Ovary (tissue), 3 donors: ENCODE measurements around the gene VDR.

Experiments used
- CTCF ChIP-seq, 3 donors: fragments of 450-650 bp in 2 of 3; fragments of 200-600 bp in 1 of 3; IDR thresholded peaks; one replicate each; pipeline versions ENCODE4 v1.5.1 to v1.8.0; 2016 to 2022; ENCODE audit warnings: antibody characterized with exemption in 3 of 3, mild to moderate bottlenecking in 1 of 3
- POLR2A ChIP-seq: fragments of 450-650 bp; IDR thresholded peaks from one replicate; pipeline ENCODE4 v1.6.1; 2017; ENCODE audit warnings: antibody characterized with exemption, mild to moderate bottlenecking, moderate library complexity
- donor health status: DM: no; HTN: no; CAD: no.

GRCh38 chr12:47854531-47854930 lies 50.3 kb downstream of the VDR start:
- TF ChIP-seq CTCF (IDR thresholded peaks at IDR 0.05): no peak
- no peak for TF ChIP-seq POLR2A
